Hematopoietic multipotent progenitor cell treated with erythropoietin and hydrocortisone succinate and interleukin-3 and kit ligand, for 8 days (in vitro differentiated cells): ENCODE measurements around the gene OTC.

ENCODE experiments used
- DNase-seq: peaks from one replicate; pipeline ENCODE4 v3.0.0-alpha.2; 2015

OTC gene

DNA sequence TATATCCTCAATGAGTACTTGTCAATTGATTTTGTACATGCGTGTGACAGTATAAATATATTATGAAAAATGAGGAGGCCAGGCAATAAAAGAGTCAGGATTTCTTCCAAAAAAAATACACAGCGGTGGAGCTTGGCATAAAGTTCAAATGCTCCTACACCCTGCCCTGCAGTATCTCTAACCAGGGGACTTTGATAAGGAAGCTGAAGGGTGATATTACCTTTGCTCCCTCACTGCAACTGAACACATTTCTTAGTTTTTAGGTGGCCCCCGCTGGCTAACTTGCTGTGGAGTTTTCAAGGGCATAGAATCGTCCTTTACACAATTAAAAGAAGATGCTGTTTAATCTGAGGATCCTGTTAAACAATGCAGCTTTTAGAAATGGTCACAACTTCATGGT is at the start of gene OTC:
Gene OTC, plus strand, starts transcription at position 243 of the 400 bp plus-strand sequence. Its CDS starts 93 bp downstream, at position 336.
- DNase-seq, result no peak

DNA sequence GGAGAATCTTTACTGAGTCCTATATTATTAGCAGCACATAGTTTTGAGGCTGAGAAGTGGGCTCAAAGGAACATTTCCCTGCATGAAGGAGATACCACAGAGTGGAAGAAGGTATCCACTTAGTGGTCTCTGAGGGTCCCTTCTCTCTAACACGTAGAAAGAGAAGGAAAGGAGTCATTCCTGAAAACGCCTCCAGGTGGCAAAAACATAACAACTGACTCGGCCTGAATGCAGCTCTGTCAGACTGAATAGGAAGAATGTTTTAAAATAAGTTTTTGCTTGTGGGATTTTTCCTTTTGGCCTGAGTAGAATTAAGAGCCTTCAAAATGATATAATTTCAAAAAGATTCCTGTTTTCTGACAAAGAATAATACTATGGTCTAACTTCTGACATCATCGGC is 48.4 kb upstream of the OTC start:
- DNase-seq, result peak; percentile 3

DNA sequence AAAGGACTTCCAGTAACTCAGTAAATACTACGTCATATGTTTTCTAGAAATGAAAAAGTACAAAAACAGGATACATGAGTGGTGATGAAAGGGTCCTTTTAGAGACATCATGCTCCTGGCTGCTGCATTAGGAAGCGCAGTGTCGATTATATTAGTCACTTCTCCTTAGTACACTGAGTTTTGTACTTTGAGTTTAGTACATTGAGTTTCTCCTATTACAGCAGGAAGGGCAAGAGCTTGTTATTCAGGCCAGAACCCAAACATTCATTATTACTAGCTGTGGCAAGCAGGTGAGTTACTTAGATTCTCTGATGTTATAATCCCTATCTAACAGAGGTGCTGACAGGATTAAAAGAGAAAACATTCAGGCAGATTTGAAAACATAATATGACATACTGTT is 46.4 kb upstream of the OTC start:
- no peak for DNase-seq

GRCh38 chrX:38311743-38312142 is 40.7 kb upstream of the OTC start:
- no peak for DNase-seq

- no peak for DNase-seq
These were observed 40.0 kb upstream of the OTC start for GRCh38 chrX:38312436-38312835.

DNA sequence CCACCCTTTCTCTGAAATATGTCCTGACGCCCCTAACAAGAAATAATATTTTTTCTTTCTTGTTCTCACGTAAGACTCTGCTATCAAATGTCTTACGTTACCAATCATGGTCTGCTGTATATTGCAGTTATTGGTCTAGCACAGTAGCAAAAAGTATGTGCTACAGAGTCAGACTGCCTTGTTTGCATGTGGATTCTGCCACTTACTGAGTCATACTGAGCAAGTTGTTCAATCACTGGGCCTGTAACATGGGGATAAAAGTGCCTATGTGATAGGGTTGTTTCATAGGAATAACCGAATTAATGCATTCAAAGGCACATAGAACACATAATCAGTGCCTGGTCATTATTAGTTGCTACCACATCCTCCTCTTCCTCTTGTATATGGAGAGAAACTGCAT is 39.2 kb upstream of the OTC start:
- no peak for DNase-seq

GRCh38 chrX:38315186-38315585 is 37.2 kb upstream of the OTC start:
- DNase-seq, result no peak

GRCh38 chrX:38318196-38318595 is 34.2 kb upstream of the OTC start:
- DNase-seq, result no peak

DNA sequence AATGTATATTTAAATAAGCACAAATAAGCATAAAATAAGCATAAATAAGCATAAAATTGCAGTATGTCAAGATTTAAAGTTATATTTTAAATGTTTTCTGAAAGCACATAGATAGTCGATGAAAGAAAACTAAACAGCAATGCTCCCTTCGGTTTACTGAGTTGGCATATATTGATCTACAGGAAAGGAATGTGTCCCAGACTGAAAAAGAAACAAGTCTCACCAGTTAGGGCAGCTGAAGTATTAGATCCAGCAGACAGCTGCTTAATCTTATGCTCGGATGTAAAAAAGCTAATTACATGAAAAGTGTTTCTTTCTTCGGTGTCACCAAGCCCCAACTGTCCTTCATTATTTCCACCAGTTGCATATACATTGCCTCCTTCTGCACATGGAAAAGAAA is 33.8 kb upstream of the OTC start:
- DNase-seq, result no peak

DNA sequence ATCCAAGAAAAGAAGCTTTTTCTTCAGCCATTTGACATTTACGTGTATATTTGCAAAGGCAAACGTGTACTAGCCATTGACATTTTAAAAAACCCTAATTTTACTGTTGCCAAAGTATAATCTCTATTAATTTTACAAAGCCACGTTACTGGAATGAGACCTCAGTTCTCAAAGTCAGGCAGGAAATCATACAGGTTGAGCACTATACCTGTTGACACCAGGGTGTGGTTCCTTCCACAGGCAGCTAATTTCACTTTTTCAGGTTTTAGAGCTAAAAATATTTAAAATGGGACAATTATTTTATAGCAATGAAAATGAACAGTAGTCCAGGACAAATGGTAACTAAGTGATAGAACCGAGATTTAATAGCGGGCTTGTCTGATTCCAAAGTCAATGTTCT is 31.6 kb upstream of the OTC start:
- no peak for DNase-seq

DNA sequence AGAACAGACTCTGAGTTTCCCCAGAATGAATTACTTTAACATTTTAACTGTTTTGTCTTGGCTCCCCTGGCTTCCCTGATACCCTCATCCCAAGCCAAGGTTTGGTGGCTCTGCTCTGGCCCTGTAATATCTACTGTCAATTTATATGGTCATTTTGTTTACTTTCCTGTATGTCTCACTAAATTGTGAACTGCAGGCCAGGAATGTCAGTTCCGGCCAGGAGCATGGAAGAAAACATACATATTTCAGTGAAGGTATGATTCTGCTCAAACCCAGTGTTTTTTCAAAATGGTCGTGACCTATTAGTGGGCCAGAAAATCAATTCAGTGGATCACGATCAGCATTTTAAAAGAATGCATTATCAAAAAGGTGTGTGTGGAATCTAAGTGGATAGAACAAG is 26.3 kb upstream of the OTC start:
- DNase-seq, result no peak

- DNase-seq, result peak; percentile 92
These were observed 25.2 kb upstream of the OTC start, which contains the start of gene RPGR for GRCh38 chrX:38327007-38327774. Gene RPGR, minus strand, starts transcription at chrX:38327509. Its CDS starts 142 bp downstream, at chrX:38327367.

DNA sequence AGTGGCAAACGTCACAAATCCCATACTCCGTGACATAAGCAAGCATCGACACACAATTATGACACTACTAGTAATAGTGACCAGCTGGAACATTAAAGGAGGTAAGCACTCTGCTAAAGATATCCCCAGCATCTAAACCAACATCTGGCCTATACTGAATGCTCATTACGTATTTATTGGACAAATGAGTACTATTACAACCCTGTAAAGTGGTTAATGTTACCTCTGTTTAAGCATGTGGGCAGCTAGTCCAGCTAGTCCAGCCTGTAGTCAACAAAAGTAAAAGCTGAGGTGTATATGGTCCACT is 24.7 kb upstream of the OTC start:
- DNase-seq, result peak; percentile 3

DNA sequence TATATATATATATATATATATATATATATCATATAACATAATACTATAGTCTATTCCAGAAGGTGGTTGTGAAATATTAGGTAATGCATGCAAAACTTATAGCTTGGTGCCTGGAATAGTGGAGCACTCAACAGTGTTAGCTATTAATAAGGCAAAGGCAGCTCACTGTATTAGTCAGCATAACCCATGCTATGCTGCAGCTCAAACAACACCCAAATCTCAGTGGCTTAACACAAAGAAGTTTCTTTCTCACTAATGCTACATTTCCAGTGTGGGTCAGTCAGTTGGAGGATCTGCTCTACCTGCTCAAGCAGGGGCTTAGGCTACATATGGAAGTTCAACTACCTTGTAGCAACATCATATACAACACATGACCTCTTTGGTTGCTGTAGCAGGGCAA is 19.9 kb upstream of the OTC start:
- DNase-seq, result no peak

- no peak for DNase-seq
These were observed 17.0 kb upstream of the OTC start for GRCh38 chrX:38335382-38335781.

DNA sequence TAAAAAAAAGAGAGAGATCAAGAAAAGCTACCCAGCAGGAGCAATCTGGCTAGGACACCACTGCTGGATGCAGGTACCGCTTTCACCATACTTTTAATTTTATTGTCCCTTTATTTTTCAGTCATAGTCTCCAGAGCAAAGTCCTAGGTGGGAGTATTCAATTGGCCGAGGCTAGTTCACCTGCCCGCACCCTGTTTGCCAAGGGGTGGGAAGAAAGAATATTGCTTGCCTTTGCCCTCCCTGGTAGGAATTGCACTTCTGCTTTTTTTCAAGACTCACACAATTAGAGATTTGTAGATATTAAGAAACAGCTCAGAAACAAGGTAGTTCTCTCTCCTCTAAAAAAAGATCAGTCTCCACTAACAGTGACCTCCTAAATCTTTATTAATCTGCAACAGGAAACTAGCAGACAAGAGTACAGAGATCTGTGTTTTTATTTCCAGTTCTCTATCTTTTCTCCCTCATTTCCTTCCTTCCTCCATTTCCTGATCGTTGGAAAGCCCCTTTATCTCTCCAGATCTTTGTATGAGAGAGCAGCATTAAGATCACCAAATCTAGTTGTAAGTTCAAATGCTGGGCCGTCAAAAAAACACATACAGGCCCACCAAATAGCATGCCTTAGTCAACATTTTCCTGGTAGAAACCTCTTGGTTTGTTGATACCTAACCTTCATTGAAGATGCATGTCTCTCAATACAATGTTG is 15.7 kb upstream of the OTC start:
- DNase-seq, result no peak

DNA sequence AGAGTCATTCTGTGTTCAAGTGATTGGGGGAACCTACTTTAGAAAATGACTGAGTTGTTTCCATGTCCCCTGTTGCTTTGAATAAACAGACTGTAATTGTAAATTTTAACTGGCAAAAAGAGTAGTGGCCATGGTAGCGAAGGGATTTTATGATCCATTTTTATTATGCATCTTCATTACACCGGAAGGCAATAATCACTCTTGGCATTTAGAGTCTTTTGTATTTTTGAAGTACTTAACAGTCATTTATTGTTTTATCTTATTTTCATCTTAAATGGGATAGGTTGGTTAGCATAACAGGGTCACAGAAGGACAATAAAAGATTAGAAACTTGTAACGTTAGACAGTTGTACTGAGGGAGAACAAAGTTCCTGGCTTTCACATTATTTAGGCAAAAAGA is 11.0 kb upstream of the OTC start:
- DNase-seq, result no peak

DNA sequence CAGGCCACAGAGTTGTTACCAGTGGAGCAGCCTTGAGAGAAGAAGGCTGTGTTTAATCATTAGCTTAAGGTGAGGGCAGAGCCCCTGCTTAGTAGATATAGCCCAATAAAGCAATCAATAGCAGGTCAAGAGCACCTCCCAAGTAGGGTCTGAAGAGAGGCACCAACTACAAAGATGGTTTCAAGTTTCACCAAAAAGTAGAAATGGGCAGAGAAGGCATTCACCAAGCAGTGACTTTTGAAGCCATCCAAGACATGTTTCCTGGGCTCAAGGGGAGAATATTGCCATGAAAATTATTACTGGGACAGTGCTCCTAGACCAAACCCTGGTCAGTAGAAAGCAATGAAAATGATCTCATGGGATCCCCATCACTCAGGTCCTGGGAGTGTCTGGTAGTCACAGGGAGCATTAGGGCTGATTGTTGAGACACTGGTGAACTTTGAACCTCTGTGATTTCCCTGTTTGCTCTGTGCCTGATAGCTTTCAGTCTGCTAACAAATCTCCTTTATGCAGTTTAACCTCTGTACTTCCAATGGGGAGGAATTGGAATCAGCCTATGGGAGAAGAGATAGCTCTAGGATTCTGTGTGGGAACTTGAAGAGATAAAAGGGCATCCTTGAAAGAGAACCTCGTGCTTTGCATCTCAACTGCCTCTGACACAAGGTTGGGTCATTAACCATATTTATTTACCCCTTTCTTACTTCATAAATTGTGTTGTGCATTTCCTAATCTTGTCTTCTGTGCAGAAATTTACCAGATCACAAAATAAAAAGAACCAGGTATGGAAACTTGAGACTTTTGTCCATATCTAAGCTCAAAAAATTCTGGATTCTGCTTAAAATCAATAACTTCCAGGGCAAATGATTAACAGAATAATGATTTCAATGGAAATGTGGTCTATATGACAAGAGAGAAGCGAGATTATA is 9.3 kb upstream of the OTC start:
- DNase-seq, result no peak

GRCh38 chrX:38346150-38346549 is 6.3 kb upstream of the OTC start:
- no peak for DNase-seq

DNA sequence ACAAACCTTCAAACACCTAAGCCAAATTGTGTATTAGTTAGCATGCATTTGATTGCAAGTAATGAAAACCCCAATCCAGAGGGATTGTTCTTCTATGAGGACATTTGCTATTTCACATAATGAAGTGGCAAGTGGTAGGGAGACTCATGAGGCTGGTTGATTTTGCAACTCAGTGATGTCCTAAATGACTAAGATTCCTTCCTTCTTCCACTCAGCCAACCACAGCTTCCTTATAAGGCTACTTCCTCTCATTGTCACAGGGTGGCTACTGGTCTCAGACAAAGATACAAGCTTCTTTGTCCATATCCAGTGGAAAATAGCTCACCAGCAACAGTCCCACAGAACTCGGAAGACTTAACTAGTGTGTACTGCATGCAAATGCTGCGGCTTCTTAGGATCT is 5.3 kb upstream of the OTC start:
- DNase-seq, result no peak

GRCh38 chrX:38351346-38351745 is 1.1 kb upstream of the OTC start:
- DNase-seq, result no peak

GRCh38 chrX:38356401-38356800 is 4.0 kb downstream of the OTC start:
- DNase-seq, result no peak
